ENCODE measurements around the gene SPRY2.

SPRY2 gene

GRCh38 chr13:80309926-80310325 lies 31.0 kb downstream of the SPRY2 start:
- Histone ChIP-seq H3K36me3 (ENCODE audit: low read depth) (no peaks in the 10 kb centered on the region), H3K4me1 (ENCODE audit: insufficient read depth, poor library complexity, severe bottlenecking) (no peaks in the 10 kb centered on the region), H3K4me3 (ENCODE audit: severe bottlenecking) (no peak overlapping the region), H3K9me3 (ENCODE audit: severe bottlenecking) (no peaks in the 10 kb centered on the region), H3K27ac (ENCODE audit: poor library complexity, severe bottlenecking) (no peak overlapping the region), H3K27me3 (ENCODE audit: insufficient read depth, poor library complexity, severe bottlenecking) (no peaks in the 10 kb centered on the region)
- ATAC-seq (ENCODE audit: low read depth) (no peak), DNase-seq (ENCODE audit: low spot score) (no peak)
- no peak for TF ChIP-seq CTCF (IDR thresholded peaks at IDR 0.05; ENCODE audit: poor library complexity, severe bottlenecking)

- Histone ChIP-seq H3K27ac (ENCODE audit: poor library complexity, severe bottlenecking) (no peak overlapping the region), H3K4me1 (ENCODE audit: insufficient read depth, poor library complexity, severe bottlenecking) (no peaks in the 10 kb centered on the region), H3K4me3 (ENCODE audit: severe bottlenecking) (no peak overlapping the region), H3K36me3 (ENCODE audit: low read depth) (no peaks in the 10 kb centered on the region), H3K9me3 (ENCODE audit: severe bottlenecking) (no peaks in the 10 kb centered on the region), H3K27me3 (ENCODE audit: insufficient read depth, poor library complexity, severe bottlenecking) (no peaks in the 10 kb centered on the region)
- ATAC-seq (ENCODE audit: low read depth) (no peak), DNase-seq (ENCODE audit: low spot score) (no peak)
- TF ChIP-seq CTCF (IDR thresholded peaks at IDR 0.05; ENCODE audit: poor library complexity, severe bottlenecking), result no peak
These were observed 33.4 kb downstream of the SPRY2 start for GRCh38 chr13:80307401-80307987.

GRCh38 chr13:80306337-80306972 lies 34.5 kb downstream of the SPRY2 start:
- ATAC-seq (ENCODE audit: low read depth) (no peak), DNase-seq (ENCODE audit: low spot score) (no peak)
- Histone ChIP-seq H3K36me3 (ENCODE audit: low read depth) (no peaks in the 10 kb centered on the region), H3K4me3 (ENCODE audit: severe bottlenecking) (no peak overlapping the region), H3K27me3 (ENCODE audit: insufficient read depth, poor library complexity, severe bottlenecking) (no peaks in the 10 kb centered on the region), H3K9me3 (ENCODE audit: severe bottlenecking) (no peaks in the 10 kb centered on the region), H3K4me1 (ENCODE audit: insufficient read depth, poor library complexity, severe bottlenecking) (no peaks in the 10 kb centered on the region), H3K27ac (ENCODE audit: poor library complexity, severe bottlenecking) (no peak overlapping the region)
- TF ChIP-seq CTCF (IDR thresholded peaks at IDR 0.05; ENCODE audit: poor library complexity, severe bottlenecking), result no peak

GRCh38 chr13:80305737-80306136 lies 35.2 kb downstream of the SPRY2 start:
- H3K36me3 ChIP-seq (ENCODE audit: low read depth), result no peaks in the 10 kb centered on the region
- H3K4me3 ChIP-seq (ENCODE audit: severe bottlenecking), result no peak overlapping the region
- no peaks in the 10 kb centered on the region for H3K9me3 ChIP-seq (ENCODE audit: severe bottlenecking)
- DNase-seq (ENCODE audit: low spot score), result no peak
- ATAC-seq (ENCODE audit: low read depth), result no peak
- no peak overlapping the region for H3K27ac ChIP-seq (ENCODE audit: poor library complexity, severe bottlenecking)
- TF ChIP-seq CTCF (IDR thresholded peaks at IDR 0.05; ENCODE audit: poor library complexity, severe bottlenecking), result no peak
- no peaks in the 10 kb centered on the region for H3K27me3 ChIP-seq (ENCODE audit: insufficient read depth, poor library complexity, severe bottlenecking)
- no peaks in the 10 kb centered on the region for H3K4me1 ChIP-seq (ENCODE audit: insufficient read depth, poor library complexity, severe bottlenecking)

GRCh38 chr13:80303225-80303811 lies 37.6 kb downstream of the SPRY2 start:
- H3K9me3 ChIP-seq (ENCODE audit: severe bottlenecking), result no peaks in the 10 kb centered on the region
- no peak for DNase-seq (ENCODE audit: low spot score)
- no peaks in the 10 kb centered on the region for H3K4me1 ChIP-seq (ENCODE audit: insufficient read depth, poor library complexity, severe bottlenecking)
- TF ChIP-seq CTCF (IDR thresholded peaks at IDR 0.05; ENCODE audit: poor library complexity, severe bottlenecking), result no peak
- no peak overlapping the region for H3K4me3 ChIP-seq (ENCODE audit: severe bottlenecking)
- no peak overlapping the region for H3K27ac ChIP-seq (ENCODE audit: poor library complexity, severe bottlenecking)
- no peak for ATAC-seq (ENCODE audit: low read depth)
- no peaks in the 10 kb centered on the region for H3K36me3 ChIP-seq (ENCODE audit: low read depth)
- H3K27me3 ChIP-seq (ENCODE audit: insufficient read depth, poor library complexity, severe bottlenecking), result no peaks in the 10 kb centered on the region

Data from RWPE2 (cell line).